ENCODE measurements around the gene ZKSCAN7. TPM values are rescaled to one million over a fixed set of nuclear protein-coding genes. Genes with fewer than 3 reads are reported as not detected.
"Not testable (repeated sequence)": the region's sequence is repeated elsewhere in the genome, so short reads cannot be mapped to it uniquely, and the experiment has no call there.

Gene ZKSCAN7
- total RNA-seq, 3 donors from 2014 or later = 5.2 to 11.0 (median 6.7) TPM

GRCh38 chr3:44522494-44522933 is 32.5 kb upstream of the ZKSCAN7 start:
- Histone ChIP-seq H3K36me3 (no peaks in the 10 kb centered on the region), H3K27me3 (peaks cover 0 to 28% of the 10 kb centered on the region in 2 donors), H3K4me1 (no peaks in the 10 kb centered on the region), H3K27ac (no peak overlapping the region), H3K4me3 (no peak overlapping the region), H3K9me3 (no peaks in the 10 kb centered on the region)
- DNase-seq (ENCODE audit: low spot score in 2 of 2) = no peak
- TF ChIP-seq POLR2A (IDR thresholded peaks at IDR 0.05) (no peak), POLR2AphosphoS5 (IDR thresholded peaks at IDR 0.05) (no peak)
- TF ChIP-seq, protein P1, sequence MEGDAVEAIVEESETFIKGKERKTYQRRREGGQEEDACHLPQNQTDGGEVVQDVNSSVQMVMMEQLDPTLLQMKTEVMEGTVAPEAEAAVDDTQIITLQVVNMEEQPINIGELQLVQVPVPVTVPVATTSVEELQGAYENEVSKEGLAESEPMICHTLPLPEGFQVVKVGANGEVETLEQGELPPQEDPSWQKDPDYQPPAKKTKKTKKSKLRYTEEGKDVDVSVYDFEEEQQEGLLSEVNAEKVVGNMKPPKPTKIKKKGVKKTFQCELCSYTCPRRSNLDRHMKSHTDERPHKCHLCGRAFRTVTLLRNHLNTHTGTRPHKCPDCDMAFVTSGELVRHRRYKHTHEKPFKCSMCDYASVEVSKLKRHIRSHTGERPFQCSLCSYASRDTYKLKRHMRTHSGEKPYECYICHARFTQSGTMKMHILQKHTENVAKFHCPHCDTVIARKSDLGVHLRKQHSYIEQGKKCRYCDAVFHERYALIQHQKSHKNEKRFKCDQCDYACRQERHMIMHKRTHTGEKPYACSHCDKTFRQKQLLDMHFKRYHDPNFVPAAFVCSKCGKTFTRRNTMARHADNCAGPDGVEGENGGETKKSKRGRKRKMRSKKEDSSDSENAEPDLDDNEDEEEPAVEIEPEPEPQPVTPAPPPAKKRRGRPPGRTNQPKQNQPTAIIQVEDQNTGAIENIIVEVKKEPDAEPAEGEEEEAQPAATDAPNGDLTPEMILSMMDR (IDR thresholded peaks at IDR 0.05) = no peak
- intact Hi-C loops (cut with DNase I; ENCODE audit: low total_unique reads) = no loop called here

DNA sequence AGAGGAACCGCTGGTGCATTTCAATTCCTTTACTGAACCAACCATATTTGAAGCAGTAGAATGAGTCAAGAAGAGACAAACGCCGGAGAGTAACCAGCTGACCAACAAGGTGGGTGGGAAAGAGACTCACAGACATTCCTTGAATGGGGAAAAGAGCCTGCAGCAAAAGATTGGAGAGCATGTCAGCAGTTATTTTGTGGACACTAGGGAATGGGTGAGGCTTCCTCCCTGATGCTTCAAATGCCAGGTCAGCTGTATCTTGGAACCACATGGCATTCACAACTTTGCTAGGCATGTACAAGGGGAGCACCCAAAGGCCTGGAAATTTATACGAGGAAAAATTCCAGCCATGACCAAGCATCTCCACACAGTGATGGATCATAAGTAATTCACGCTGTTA is 29.9 kb upstream of the ZKSCAN7 start:
- Histone ChIP-seq H3K36me3 (no peaks in the 10 kb centered on the region), H3K9me3 (no peaks in the 10 kb centered on the region), H3K4me1 (no peaks in the 10 kb centered on the region), H3K4me3 (no peak overlapping the region), H3K27ac (no peak overlapping the region), H3K27me3 (peaks cover 0 to 36% of the 10 kb centered on the region in 2 donors)
- TF ChIP-seq, protein P1 (IDR thresholded peaks at IDR 0.05) = no peak
- no peak for TF ChIP-seq POLR2AphosphoS5 (IDR thresholded peaks at IDR 0.05)
- TF ChIP-seq POLR2A (IDR thresholded peaks at IDR 0.05) = no peak
- DNase-seq (ENCODE audit: low spot score in 2 of 2) = no peak
- intact Hi-C loops (cut with DNase I; ENCODE audit: low total_unique reads) = no loop called here

GRCh38 chr3:44529927-44530326 is 25.1 kb upstream of the ZKSCAN7 start:
- Histone ChIP-seq H3K4me1 (no peaks in the 10 kb centered on the region), H3K9me3 (peaks cover 0 to 4% of the 10 kb centered on the region in 2 donors), H3K36me3 (no peaks in the 10 kb centered on the region), H3K27me3 (peaks cover 0 to 25% of the 10 kb centered on the region in 2 donors), H3K4me3 (no peak overlapping the region), H3K27ac (no peak overlapping the region)
- intact Hi-C loops (cut with DNase I; ENCODE audit: low total_unique reads) = no loop called here
- no peak for DNase-seq (ENCODE audit: low spot score in 2 of 2)
- TF ChIP-seq POLR2AphosphoS5 (IDR thresholded peaks at IDR 0.05) (no peak), POLR2A (IDR thresholded peaks at IDR 0.05) (no peak)
- TF ChIP-seq, protein P1 (IDR thresholded peaks at IDR 0.05) = no peak

GRCh38 chr3:44530911-44531310 is 24.1 kb upstream of the ZKSCAN7 start:
- H3K27me3 ChIP-seq = peaks cover 0 to 23% of the 10 kb centered on the region in 2 donors
- H3K27ac ChIP-seq = no peak overlapping the region
- H3K4me3 ChIP-seq = no peak overlapping the region
- TF ChIP-seq POLR2AphosphoS5 (IDR thresholded peaks at IDR 0.05) (no peak), POLR2A (IDR thresholded peaks at IDR 0.05) (no peak)
- TF ChIP-seq, protein P1 (IDR thresholded peaks at IDR 0.05) = no peak
- no peaks in the 10 kb centered on the region for H3K36me3 ChIP-seq
- no peaks in the 10 kb centered on the region for H3K4me1 ChIP-seq
- DNase-seq (ENCODE audit: low spot score in 2 of 2) = no peak
- intact Hi-C loops (cut with DNase I; ENCODE audit: low total_unique reads) = no loop called here
- H3K9me3 ChIP-seq = peaks cover 0 to 4% of the 10 kb centered on the region in 2 donors

- H3K4me3 ChIP-seq; intact Hi-C loops (cut with DNase I; ENCODE audit: low total_unique reads); H3K4me1 ChIP-seq; H3K27ac ChIP-seq; H3K9me3 ChIP-seq; H3K36me3 ChIP-seq; DNase-seq (ENCODE audit: low spot score in 2 of 2): not testable (repeated sequence)
- peaks cover 0 to 31% of the 10 kb centered on the region in 2 donors for H3K27me3 ChIP-seq
Observed at GRCh38 chr3:44534659-44535058, 20.3 kb upstream of the ZKSCAN7 start.

GRCh38 chr3:44535364-44535763 is 19.6 kb upstream of the ZKSCAN7 start:
- intact Hi-C loops (cut with DNase I; ENCODE audit: low total_unique reads) = no loop called here
- DNase-seq (ENCODE audit: low spot score in 2 of 2) = no peak

DNA sequence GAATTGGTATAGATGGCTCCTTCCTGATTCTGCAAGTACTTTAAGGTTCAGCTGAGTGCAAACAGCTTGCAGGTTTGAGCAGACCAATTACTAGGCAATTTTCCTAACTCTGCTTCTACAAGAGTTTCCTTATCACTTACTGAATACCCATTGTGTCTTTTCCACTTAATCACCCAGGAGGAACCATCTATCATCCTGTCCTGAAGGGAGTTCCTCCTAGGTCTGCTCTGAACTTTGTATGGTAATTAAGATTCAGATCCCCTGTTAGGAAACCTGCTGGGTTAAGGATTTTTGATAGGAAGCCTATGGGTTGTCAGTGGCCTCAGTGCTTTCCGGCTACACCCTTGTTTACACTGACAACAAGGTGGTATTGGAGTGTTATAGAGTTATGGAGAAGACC is 10.2 kb upstream of the ZKSCAN7 start:
- H3K27ac ChIP-seq; H3K36me3 ChIP-seq; DNase-seq (ENCODE audit: low spot score in 2 of 2); H3K4me3 ChIP-seq; H3K9me3 ChIP-seq; H3K4me1 ChIP-seq; intact Hi-C loops (cut with DNase I; ENCODE audit: low total_unique reads): not testable (repeated sequence)
- H3K27me3 ChIP-seq = peaks cover 0 to 16% of the 10 kb centered on the region in 2 donors

More at GRCh38 chr3:44535364-44535763, 19.6 kb upstream of the ZKSCAN7 start:
- H3K4me3 ChIP-seq = no peak overlapping the region
- no peaks in the 10 kb centered on the region for H3K4me1 ChIP-seq
- H3K27me3 ChIP-seq = peaks cover 0 to 38% of the 10 kb centered on the region in 2 donors
- no peaks in the 10 kb centered on the region for H3K36me3 ChIP-seq
- TF ChIP-seq POLR2AphosphoS5 (IDR thresholded peaks at IDR 0.05) = no peak
- TF ChIP-seq, protein P1 (IDR thresholded peaks at IDR 0.05) = no peak
- TF ChIP-seq POLR2A (IDR thresholded peaks at IDR 0.05) = no peak
- peaks cover 0 to 4% of the 10 kb centered on the region in 2 donors for H3K9me3 ChIP-seq
- H3K27ac ChIP-seq = no peak overlapping the region

Measured in breast epithelium (tissue), 4 donors.